HCT116 (cell line): ENCODE data around the gene FAF2.

Experiments
- CEBPB ChIP-seq: IDR thresholded peaks from 2 replicates; pipeline ENCODE4 v1.6.1; 2012; ENCODE audit warnings: low read depth
- JUND ChIP-seq: IDR thresholded peaks from 2 replicates; pipeline ENCODE4 v1.6.1; 2012
- MAX ChIP-seq: IDR thresholded peaks from 2 replicates; pipeline ENCODE4 v1.6.1; 2012
- POLR2AphosphoS5 ChIP-seq: IDR thresholded peaks from 2 replicates; pipeline ENCODE4 v1.6.1; 2011; ENCODE audit warnings: mild to moderate bottlenecking, low read depth, low read length, moderate library complexity
- TF ChIP-seq, protein P1 (sequence below), 3 experiments: fragments of 200-600 bp in 1 of 3; sonication (generic) in 1 of 3; IDR thresholded peaks in 2 of 3; conservative IDR thresholded peaks in 1 of 3; 2 replicates each; pipeline ENCODE4 v1.5.1; 2012 to 2017; ENCODE audit warnings: low read depth in 2 of 3, low read length in 2 of 3, antibody characterized with exemption in 1 of 3, borderline replicate concordance in 1 of 3, control low read depth in 1 of 3, mild to moderate bottlenecking in 1 of 3, mixed read lengths in 1 of 3, mixed run types in 1 of 3, moderate library complexity in 1 of 3; ENCODE audit not compliant: insufficient read depth in 1 of 3

GRCh38 chr5:176508603-176509002 lies 60.4 kb downstream of the FAF2 start:
- TF ChIP-seq MAX (no peak), CEBPB (no peak), JUND (no peak), POLR2AphosphoS5 (no peak)
- TF ChIP-seq, protein P1, sequence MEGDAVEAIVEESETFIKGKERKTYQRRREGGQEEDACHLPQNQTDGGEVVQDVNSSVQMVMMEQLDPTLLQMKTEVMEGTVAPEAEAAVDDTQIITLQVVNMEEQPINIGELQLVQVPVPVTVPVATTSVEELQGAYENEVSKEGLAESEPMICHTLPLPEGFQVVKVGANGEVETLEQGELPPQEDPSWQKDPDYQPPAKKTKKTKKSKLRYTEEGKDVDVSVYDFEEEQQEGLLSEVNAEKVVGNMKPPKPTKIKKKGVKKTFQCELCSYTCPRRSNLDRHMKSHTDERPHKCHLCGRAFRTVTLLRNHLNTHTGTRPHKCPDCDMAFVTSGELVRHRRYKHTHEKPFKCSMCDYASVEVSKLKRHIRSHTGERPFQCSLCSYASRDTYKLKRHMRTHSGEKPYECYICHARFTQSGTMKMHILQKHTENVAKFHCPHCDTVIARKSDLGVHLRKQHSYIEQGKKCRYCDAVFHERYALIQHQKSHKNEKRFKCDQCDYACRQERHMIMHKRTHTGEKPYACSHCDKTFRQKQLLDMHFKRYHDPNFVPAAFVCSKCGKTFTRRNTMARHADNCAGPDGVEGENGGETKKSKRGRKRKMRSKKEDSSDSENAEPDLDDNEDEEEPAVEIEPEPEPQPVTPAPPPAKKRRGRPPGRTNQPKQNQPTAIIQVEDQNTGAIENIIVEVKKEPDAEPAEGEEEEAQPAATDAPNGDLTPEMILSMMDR (IDR thresholded peaks at IDR 0.05 in 2 of 3, conservative IDR thresholded peaks at IDR 0.05 in 1 of 3; ENCODE audit: borderline replicate concordance in 1 of 3, insufficient read depth in 1 of 3, low read depth in 2 of 3, low read length in 2 of 3), result no peak
